ENCODE measurements around the gene OBSCN. TPM values are rescaled to one million over a fixed set of nuclear protein-coding genes. Genes with fewer than 3 reads are reported as not detected.

Gene OBSCN
- total RNA-seq, 1 donor from 2014 or later, result 15.2 TPM

DNA sequence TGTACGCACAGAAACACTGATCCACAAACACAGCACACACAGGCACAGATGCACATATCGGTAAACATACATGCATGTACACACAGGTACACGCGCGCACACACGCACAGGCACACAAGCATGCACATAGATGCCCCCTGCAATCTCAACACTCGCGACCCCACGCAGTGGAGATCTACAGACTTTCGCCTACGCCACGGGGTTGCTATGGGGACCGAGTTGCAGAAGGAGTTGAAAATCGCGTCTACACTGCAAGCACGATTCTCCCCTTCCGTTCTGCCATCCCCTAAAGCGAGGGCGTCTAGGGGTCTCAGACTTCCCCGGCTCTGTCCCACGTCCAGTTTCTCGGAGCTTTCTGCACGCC is 208.0 kb downstream of the OBSCN start:
- Mint-ChIP-seq H3K27ac (ENCODE audit: unreplicated experiment) (no peak overlapping the region), H3K9me3 (ENCODE audit: unreplicated experiment) (no peaks in the 10 kb centered on the region), H3K4me3 (ENCODE audit: unreplicated experiment) (peak overlapping the region; percentile 56), H3K4me1 (ENCODE audit: unreplicated experiment) (peaks cover 9% of the 10 kb centered on the region), H3K27me3 (ENCODE audit: unreplicated experiment) (no peaks in the 10 kb centered on the region), H3K36me3 (ENCODE audit: unreplicated experiment) (peaks cover 2% of the 10 kb centered on the region)
- TF ChIP-seq, protein P1, sequence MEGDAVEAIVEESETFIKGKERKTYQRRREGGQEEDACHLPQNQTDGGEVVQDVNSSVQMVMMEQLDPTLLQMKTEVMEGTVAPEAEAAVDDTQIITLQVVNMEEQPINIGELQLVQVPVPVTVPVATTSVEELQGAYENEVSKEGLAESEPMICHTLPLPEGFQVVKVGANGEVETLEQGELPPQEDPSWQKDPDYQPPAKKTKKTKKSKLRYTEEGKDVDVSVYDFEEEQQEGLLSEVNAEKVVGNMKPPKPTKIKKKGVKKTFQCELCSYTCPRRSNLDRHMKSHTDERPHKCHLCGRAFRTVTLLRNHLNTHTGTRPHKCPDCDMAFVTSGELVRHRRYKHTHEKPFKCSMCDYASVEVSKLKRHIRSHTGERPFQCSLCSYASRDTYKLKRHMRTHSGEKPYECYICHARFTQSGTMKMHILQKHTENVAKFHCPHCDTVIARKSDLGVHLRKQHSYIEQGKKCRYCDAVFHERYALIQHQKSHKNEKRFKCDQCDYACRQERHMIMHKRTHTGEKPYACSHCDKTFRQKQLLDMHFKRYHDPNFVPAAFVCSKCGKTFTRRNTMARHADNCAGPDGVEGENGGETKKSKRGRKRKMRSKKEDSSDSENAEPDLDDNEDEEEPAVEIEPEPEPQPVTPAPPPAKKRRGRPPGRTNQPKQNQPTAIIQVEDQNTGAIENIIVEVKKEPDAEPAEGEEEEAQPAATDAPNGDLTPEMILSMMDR (IDR thresholded peaks at IDR 0.05), result no peak
- no peak for DNase-seq (ENCODE audit: extremely low spot score, unreplicated experiment)

DNA sequence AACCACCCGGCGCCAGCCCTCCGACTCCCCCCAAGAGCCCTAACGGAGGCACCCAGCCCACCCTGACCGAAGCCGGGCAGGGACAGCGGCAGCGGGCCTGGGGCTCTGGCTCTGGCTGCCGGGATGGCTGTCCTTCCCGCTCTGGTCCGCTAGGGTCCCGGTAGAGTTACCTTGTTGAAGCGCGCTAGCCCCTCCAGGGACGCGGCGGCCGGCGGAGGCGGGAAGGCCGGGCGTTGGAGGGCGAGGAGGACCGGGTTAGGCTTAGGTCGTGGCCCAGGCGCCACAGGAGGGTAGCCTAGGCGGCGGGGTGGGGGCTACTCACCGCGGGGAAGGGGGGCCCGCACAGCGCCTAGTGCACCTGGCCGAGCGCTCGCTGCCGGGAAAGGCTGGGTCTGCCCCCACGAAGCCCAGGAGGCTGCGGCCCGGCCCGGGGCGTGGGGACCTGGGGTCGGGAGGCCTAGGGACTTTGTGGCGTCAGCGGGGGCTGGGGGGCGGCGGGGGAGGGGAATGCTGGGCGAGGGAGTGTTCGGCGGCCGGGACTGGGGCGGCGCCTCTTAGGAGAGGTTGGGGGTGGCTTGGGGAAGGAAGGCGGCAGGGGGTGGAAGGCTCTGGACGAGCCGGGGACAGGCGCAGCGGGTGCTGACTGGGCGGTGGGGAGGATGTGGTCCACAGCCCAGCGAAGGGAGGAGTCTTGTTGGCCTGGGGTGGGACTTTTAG is 208.5 kb downstream of the OBSCN start, which contains the start of gene TRIM17:
Gene TRIM17, minus strand, starts transcription at position 645 of the 717 bp plus-strand sequence. CDS start 1,789 bp downstream, outside the sequence.
- H3K4me1 Mint-ChIP-seq (ENCODE audit: unreplicated experiment), result peaks cover 9% of the 10 kb centered on the region
- H3K9me3 Mint-ChIP-seq (ENCODE audit: unreplicated experiment), result no peaks in the 10 kb centered on the region
- peak within 1 kb of the TSS; percentile 70 for H3K4me3 Mint-ChIP-seq (ENCODE audit: unreplicated experiment)
- H3K27ac Mint-ChIP-seq (ENCODE audit: unreplicated experiment), result no peak within 1 kb of the TSS
- TF ChIP-seq, protein P1 (IDR thresholded peaks at IDR 0.05), result peak; percentile 49
- no peaks in the 10 kb centered on the region for H3K27me3 Mint-ChIP-seq (ENCODE audit: unreplicated experiment)
- no peak for DNase-seq (ENCODE audit: extremely low spot score, unreplicated experiment)
- peaks cover 2% of the 10 kb centered on the region for H3K36me3 Mint-ChIP-seq (ENCODE audit: unreplicated experiment)

DNA sequence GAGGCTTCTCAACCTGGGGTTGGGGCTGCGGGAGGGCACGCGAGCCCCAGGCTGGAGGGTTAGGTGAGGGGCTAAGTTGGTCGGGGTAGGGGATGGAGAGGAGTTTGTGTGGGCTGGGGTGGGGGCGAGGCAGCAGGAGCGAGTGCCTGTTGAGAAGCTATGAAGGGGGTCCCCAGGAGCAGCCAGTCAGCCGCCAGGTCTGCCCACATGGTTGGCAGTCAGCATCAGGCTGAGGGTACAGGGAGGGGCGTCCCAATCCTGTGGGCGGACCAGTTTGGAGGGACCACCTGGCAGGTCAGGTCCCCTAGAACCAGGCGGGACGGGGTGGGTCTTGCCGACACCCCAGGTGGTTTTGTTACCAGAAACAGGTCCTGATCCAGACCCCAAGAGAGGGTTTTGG is 209.2 kb downstream of the OBSCN start:
- peaks cover 9% of the 10 kb centered on the region for H3K4me1 Mint-ChIP-seq (ENCODE audit: unreplicated experiment)
- H3K36me3 Mint-ChIP-seq (ENCODE audit: unreplicated experiment), result peaks cover 2% of the 10 kb centered on the region
- no peak overlapping the region for H3K27ac Mint-ChIP-seq (ENCODE audit: unreplicated experiment)
- no peak overlapping the region for H3K4me3 Mint-ChIP-seq (ENCODE audit: unreplicated experiment)
- H3K27me3 Mint-ChIP-seq (ENCODE audit: unreplicated experiment), result no peaks in the 10 kb centered on the region
- no peaks in the 10 kb centered on the region for H3K9me3 Mint-ChIP-seq (ENCODE audit: unreplicated experiment)
- TF ChIP-seq, protein P1 (IDR thresholded peaks at IDR 0.05), result no peak
- DNase-seq (ENCODE audit: extremely low spot score, unreplicated experiment), result no peak

DNA sequence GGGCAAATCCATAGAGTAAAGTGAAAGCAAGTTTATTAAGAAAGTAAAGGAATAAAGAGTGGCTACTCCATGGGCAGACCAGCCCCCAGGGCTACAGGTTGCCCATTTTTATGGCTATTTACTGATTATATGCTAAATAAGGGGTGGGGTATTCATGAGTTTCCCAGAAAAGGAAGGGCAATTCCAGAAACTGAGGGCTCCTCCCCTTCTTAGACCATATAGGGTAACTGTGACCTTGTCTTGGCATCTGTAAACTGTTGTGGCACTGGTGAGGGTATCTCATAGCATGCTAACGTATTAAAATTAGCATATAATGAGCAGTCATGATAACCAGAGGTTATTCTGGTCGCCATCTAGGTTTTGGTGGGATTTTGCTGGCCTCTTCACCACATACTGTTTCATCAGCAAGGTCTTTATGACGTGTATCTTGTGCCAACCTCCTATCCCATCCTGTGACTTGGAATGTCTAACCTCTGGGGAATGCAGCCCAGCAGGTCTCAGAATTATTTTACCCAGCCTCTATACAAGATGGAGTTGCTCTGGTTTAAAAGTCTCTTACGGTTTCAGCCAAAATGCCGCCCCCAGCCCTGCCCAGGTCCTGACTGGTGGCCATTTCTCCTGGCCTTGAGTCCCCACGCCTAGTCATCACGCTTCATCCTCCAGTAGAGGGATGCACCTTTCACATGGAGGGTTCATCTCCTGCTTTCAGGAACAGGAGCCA is 209.8 kb downstream of the OBSCN start:
- Mint-ChIP-seq H3K27me3 (ENCODE audit: unreplicated experiment) (no peaks in the 10 kb centered on the region), H3K36me3 (ENCODE audit: unreplicated experiment) (peaks cover 2% of the 10 kb centered on the region), H3K27ac (ENCODE audit: unreplicated experiment) (no peak overlapping the region), H3K9me3 (ENCODE audit: unreplicated experiment) (no peaks in the 10 kb centered on the region), H3K4me1 (ENCODE audit: unreplicated experiment) (peaks cover 9% of the 10 kb centered on the region), H3K4me3 (ENCODE audit: unreplicated experiment) (no peak overlapping the region)
- TF ChIP-seq, protein P1 (IDR thresholded peaks at IDR 0.05), result no peak
- no peak for DNase-seq (ENCODE audit: extremely low spot score, unreplicated experiment)
